Measurements from ENCODE around the gene S100A13. TPM values are rescaled to one million over a fixed set of nuclear protein-coding genes. Genes with fewer than 3 reads are reported as not detected.

Gene S100A13
- total and polyA plus RNA-seq, 10 of the 15 experiments (the other 5 are each of a cell fraction or from before 2014, with no cell fraction given), result 5.7 to 30.9 (median 9.1) TPM

- FAIRE-seq (peak; percentile 94), ATAC-seq (peak; percentile 95), DNase-seq (ENCODE audit: low read depth, low spot score) (peak; percentile 100)
- Histone ChIP-seq H3K27me3 (replicated peaks in 1 of 2; ENCODE audit: control insufficient read depth in 2 of 2, insufficient read depth in 2 of 2, low read length in 1 of 2) (no peaks in the 10 kb centered on the region), H3K9me3 (replicated peaks; ENCODE audit: control insufficient read depth, insufficient read depth, low read length) (no peaks in the 10 kb centered on the region), H3K79me2 (ENCODE audit: control insufficient read depth, insufficient read depth, low read length) (peaks cover 24% of the 10 kb centered on the region), H3K9ac (ENCODE audit: control insufficient read depth, insufficient read depth, low read length) (peak within 1 kb of the TSS; percentile 94), H3K4me2 (ENCODE audit: control insufficient read depth, insufficient read depth) (peak within 1 kb of the TSS; percentile 85), H3K36me3 (ENCODE audit: control insufficient read depth in 2 of 2, insufficient read depth in 2 of 2, low read length in 1 of 2) (peaks cover 6 to 24% of the 10 kb centered on the region in 2 experiments), H3K4me1 (ENCODE audit: control insufficient read depth, insufficient read depth, low read length) (peaks cover 4% of the 10 kb centered on the region; the same call in 1 of the 2 replicates), H4K20me1 (ENCODE audit: control insufficient read depth, insufficient read depth) (no peaks in the 10 kb centered on the region), H3K27ac (ENCODE audit: control insufficient read depth, insufficient read depth) (peak within 1 kb of the TSS; percentile 85), H3K4me3 (peak within 1 kb of the TSS; percentile 99), H2AFZ (ENCODE audit: control insufficient read depth, low read depth, low read length) (peak within 1 kb of the TSS; percentile 79)
- ChIA-PET SMC1A (ENCODE audit: uncharacterized antibody, unreplicated experiment) (interaction anchor here (0.7 to 2.1 kb wide), 10 partner anchors 28 to 274 kb away, joined by 3 to 11 read pairs (median 4); partner anchors contain the start of genes CHTOP, S100A1 and S100A13), POLR2A (interaction anchor here (0.6 to 1.5 kb wide), 7 partner anchors 37 to 293 kb away, joined by 3 to 5 read pairs (median 4); partner anchors contain the start of gene CHTOP), CTCF (interaction anchor here (1.2 to 7.5 kb wide), 9 partner anchors 37 to 307 kb away, joined by 3 to 43 read pairs (median 6); partner anchors contain the start of genes CHTOP and JTB), RAD21 (ENCODE audit: unreplicated experiment) (interaction anchor here (0.8 to 3.6 kb wide), 6 partner anchors 36 to 316 kb away, joined by 3 to 14 read pairs (median 6); partner anchors contain the start of genes JTB and RAB13)
- BruUV-seq (replicated peaks), result no TSS peak
- 1% methylated on average over 35 of the region's 35 CpGs for WGBS (ENCODE audit: insufficient coverage, insufficient replicate concordance, low lambda C conversion rate, missing lambda C conversion rate)
- intact Hi-C loops (cut with micrococcal nuclease; ENCODE audit: unreplicated experiment) (loop anchor here (1.0 to 5.0 kb wide), 5 partner anchors 36 to 316 kb away; partner anchors contain the start of genes CHTOP and RAB13), in situ Hi-C loops (cut with MboI) (no loop called here)
- TF ChIP-seq NKRF (conservative IDR thresholded peaks at IDR 0.05) (peak; percentile 12; the same call in 1 of the 2 replicates), TBL1XR1 (IDR thresholded peaks at IDR 0.05; ENCODE audit: low read depth, low read length) (peak; percentile 95), ZBTB33 (IDR thresholded peaks at IDR 0.05) (no peak), BCL11A (IDR thresholded peaks at IDR 0.05; ENCODE audit: low read depth, low read length) (no peak), KAT2A (conservative IDR thresholded peaks at IDR 0.05; ENCODE audit: control insufficient read depth, low read depth, low read length) (no peak), BACH1 (IDR thresholded peaks at IDR 0.05; ENCODE audit: borderline replicate concordance) (no peak), BCL3 (IDR thresholded peaks at IDR 0.05; ENCODE audit: borderline replicate concordance, insufficient read depth, low read depth, low read length, poor library complexity, severe bottlenecking) (no peak), RFX5 (IDR thresholded peaks at IDR 0.05; ENCODE audit: low read depth, low read length) (peak; percentile 82), SMARCA5 (IDR thresholded peaks at IDR 0.05) (peak; percentile 67; the same call in 1 of the 2 replicates), HSF1 (IDR thresholded peaks at IDR 0.05; ENCODE audit: low read depth, low read length) (no peak), MAX (IDR thresholded peaks at IDR 0.05; ENCODE audit: low read depth, low read length) (peak; percentile 74; the same call in 1 of the 2 replicates), IKZF2 (IDR thresholded peaks at IDR 0.05) (peak; percentile 92), MEF2A (IDR thresholded peaks at IDR 0.05; ENCODE audit: insufficient read depth, low read depth, low read length) (0 out of 2 replicates have a peak, but pooled peaks have one; percentile 26)
Measured at GRCh38 chr1:153670859-153671627, 43.7 kb upstream of the S100A13 start, which contains the start of gene ILF2. Gene ILF2, minus strand, starts transcription at chr1:153670993. Its CDS starts 71 bp downstream, at chr1:153670922.
